A549 (cell line): ENCODE measurements around the gene ASPG. TPM values are rescaled to one million over a fixed set of nuclear protein-coding genes. Genes with fewer than 3 reads are reported as not detected.

Experiments used
- ATAC-seq, 2 experiments: fragments of 200-7000 bp in 1 of 2; fragments of >200 bp in 1 of 2; cut with Nextera tagmentation in 1 of 2; cut with Tn5 transposase in 1 of 2; 3 replicates each; pipeline versions ENCODE4 v1.8.0 to v1.9.1; 2018 to 2020; ENCODE audit warnings: mild to moderate bottlenecking in 1 of 2, moderate library complexity in 1 of 2
- CTCF ChIA-PET: fragments of 300-600 bp; sonication (Branson Sonifier 250); formaldehyde crosslinking; extraction: SDS; loops from one replicate; lab custom pipeline; 2021; ENCODE audit warnings: antibody characterized with exemption, inconsistent platforms; lab: Yijun Ruan, JAX
- POLR2A ChIA-PET: fragments of 350-600 bp; formaldehyde crosslinking; extraction: SDS; loops from one replicate; lab custom pipeline; 2021; ENCODE audit warnings: antibody characterized with exemption, inconsistent platforms; lab: Yijun Ruan, JAX
- DNase-seq, 2 experiments: peaks; one replicate each; pipeline versions ENCODE4 v3.0.0 to v3.0.0-alpha.2; 2011 to 2016; ENCODE audit warnings: low read depth in 1 of 2, low spot score in 1 of 2
- FAIRE-seq: peaks from 2 replicates; lab custom pipeline; 2011; peaks lifted over from hg19 to GRCh38; lab: Jason Lieb, UNC
- H3K27ac ChIP-seq, 2 experiments: fragments of >200 bp; sonication (Bioruptor Twin); formaldehyde crosslinking; 3 replicates each; pipeline ENCODE4 v1.5.1; 2016 to 2017
- H3K4me1 ChIP-seq: fragments of >200 bp; sonication (Bioruptor Twin); formaldehyde crosslinking; 3 replicates; pipeline ENCODE4 v1.6.1; 2016
- H3K4me2 ChIP-seq: fragments of >200 bp; sonication (Bioruptor Twin); formaldehyde crosslinking; 3 replicates; pipeline ENCODE4 v1.6.1; 2016
- H3K4me3 ChIP-seq: fragments of >200 bp; sonication (Bioruptor Twin); formaldehyde crosslinking; 3 replicates; pipeline ENCODE4 v1.5.1; 2016
- H3K9me3 ChIP-seq: fragments of >200 bp; sonication (Bioruptor Twin); formaldehyde crosslinking; 3 replicates; pipeline ENCODE4 v1.6.1; 2016
- ATOH8 ChIP-seq: fragments of 250-450 bp; sonication (Bioruptor Pico); IDR thresholded peaks from 2 replicates; pipeline ENCODE4 v1.5.0; 2020; ENCODE audit warnings: low read depth, mild to moderate bottlenecking, moderate library complexity
- CBX8 ChIP-seq: fragments of 200-600 bp; sonication (generic); IDR thresholded peaks from 2 replicates; pipeline ENCODE4 v1.6.1; 2016
- CHD2 ChIP-seq: fragments of 150-350 bp; IDR thresholded peaks from 2 replicates; pipeline ENCODE4 v1.6.1; 2014; ENCODE audit warnings: low read length; ENCODE audit not compliant: partially characterized antibody
- CTCF ChIP-seq: fragments of >200 bp; sonication (Bioruptor Twin); formaldehyde crosslinking; IDR thresholded peaks from 3 replicates; pipeline ENCODE4 v1.5.1; 2016
- EHF ChIP-seq: fragments of 250-450 bp; sonication (Bioruptor Pico); IDR thresholded peaks from 2 replicates; pipeline ENCODE4 v1.5.0; 2020; ENCODE audit warnings: mild to moderate bottlenecking
- FOXS1 ChIP-seq: fragments of 250-450 bp; sonication (Bioruptor Pico); IDR thresholded peaks from 2 replicates; pipeline ENCODE4 v1.5.0; 2020; ENCODE audit warnings: mild to moderate bottlenecking, moderate library complexity
- HEYL ChIP-seq: fragments of 250-450 bp; sonication (Bioruptor Pico); IDR thresholded peaks from 2 replicates; pipeline ENCODE4 v1.8.0; 2021; ENCODE audit warnings: mild to moderate bottlenecking, moderate library complexity
- HOXB13 ChIP-seq: fragments of 250-450 bp; sonication (Bioruptor Pico); IDR thresholded peaks from 2 replicates; pipeline ENCODE4 v1.5.0; 2020; ENCODE audit warnings: low read depth, mild to moderate bottlenecking, moderate library complexity
- JUN ChIP-seq, 2 experiments: fragments of >200 bp; sonication (Bioruptor Twin); formaldehyde crosslinking; IDR thresholded peaks; 2 replicates in 1 of 2; 3 replicates in 1 of 2; pipeline ENCODE4 v1.6.1; 2016 to 2017
- MAX ChIP-seq: IDR thresholded peaks from 2 replicates; pipeline ENCODE4 v1.6.1; 2012
- MAZ ChIP-seq: fragments of 150-350 bp; IDR thresholded peaks from 2 replicates; pipeline ENCODE4 v1.6.1; 2014; ENCODE audit warnings: antibody characterized with exemption, low read depth, low read length, borderline replicate concordance
- MYC ChIP-seq: IDR thresholded peaks from 2 replicates; pipeline ENCODE4 v1.6.1; 2012; ENCODE audit warnings: mild to moderate bottlenecking, inconsistent platforms, low read length, improper control_type of control experiment, borderline replicate concordance
- RAD21 ChIP-seq, 2 experiments: fragments of >200 bp in 1 of 2; sonication (Bioruptor Twin) in 1 of 2; formaldehyde crosslinking in 1 of 2; IDR thresholded peaks in 1 of 2; conservative IDR thresholded peaks in 1 of 2; 2 replicates in 1 of 2; 3 replicates in 1 of 2; pipeline ENCODE4 v1.6.1; 2012 to 2018; ENCODE audit warnings: inconsistent platforms in 1 of 2
- REST ChIP-seq: fragments of 200-600 bp; sonication (generic); IDR thresholded peaks from 2 replicates; pipeline ENCODE4 v1.6.1; 2016; ENCODE audit warnings: antibody characterized with exemption, mild to moderate bottlenecking, moderate library complexity
- RNF2 ChIP-seq: fragments of 200-600 bp; sonication (generic); IDR thresholded peaks from 2 replicates; pipeline ENCODE4 v1.6.1; 2016; ENCODE audit warnings: low read depth, mild to moderate bottlenecking, antibody characterized with exemption, moderate library complexity, borderline replicate concordance
- SMC3 ChIP-seq: fragments of >200 bp; sonication (Bioruptor Twin); formaldehyde crosslinking; IDR thresholded peaks from 3 replicates; pipeline ENCODE4 v1.6.1; 2018; ENCODE audit warnings: inconsistent platforms
- TFCP2L1 ChIP-seq: fragments of 250-450 bp; sonication (Bioruptor Pico); IDR thresholded peaks from 2 replicates; pipeline ENCODE4 v1.5.0; 2021; ENCODE audit warnings: mild to moderate bottlenecking
- WGBS: methylation state at CpG from one replicate; pipeline ENCODE4 v1.1.6; 2017; ENCODE audit errors: missing lambda C conversion rate; 5-methylcytosine and 5-hydroxymethylcytosine counted together
- polyA plus RNA-seq, 4 experiments: library from polyadenylated mRNA; depleted of rRNA in 3 of 4; stranded (reverse); fragments of >200 nt; fragmentation: RNase III in 1 of 4; extraction: RNeasy Plus Mini Kit Qiagen cat#74134 plus additional on column Dnase treatment in 1 of 4; gene quantifications; 2 replicates in 3 of 4; 3 replicates in 1 of 4; pipeline ENCODE4 v1.2.3, GENCODE V29; 2011 to 2017

ASPG gene
- polyA plus RNA-seq, 2 of the 4 experiments (the other 2 are of a cell fraction), result not detected

- ATAC-seq (peak in 1 of 2 experiments; percentile 58; a peak in 3 of 6 replicates), FAIRE-seq (no peak), DNase-seq (peak; percentile 55 to 65)
- TF ChIP-seq CTCF (peak; percentile 63), ATOH8 (CRISPR knock-in tag) (no peak), RAD21 (conservative IDR thresholded peaks at IDR 0.05 in 1 of 2, IDR thresholded peaks at IDR 0.05 in 1 of 2) (peak; percentile 68 to 85), SMC3 (peak; percentile 56)
- Histone ChIP-seq H3K4me1 (peaks cover 9% of the 10 kb centered on the region; the same call in 2 of the 3 replicates), H3K4me2 (no peak overlapping the region), H3K9me3 (peaks cover 39% of the 10 kb centered on the region), H3K4me3 (no peak overlapping the region), H3K27ac (no peak overlapping the region)
- ChIA-PET POLR2A (no interaction called here), CTCF (interaction anchor here (0.8 to 3.9 kb wide), 9 partner anchors 9 to 433 kb away, joined by 3 to 25 read pairs (median 4); no protein-coding TSS in a partner anchor)
- WGBS, result 15% methylated on average over 5 of the region's 11 CpGs
These were observed 45.6 kb downstream of the ASPG start for GRCh38 chr14:104130974-104131651.

GRCh38 chr14:104131968-104132732 is 46.6 kb downstream of the ASPG start:
- DNase-seq, result no peak
- H3K27ac ChIP-seq, result no peak overlapping the region
- no peak for FAIRE-seq
- WGBS, result 25% methylated on average over 23 of the region's 23 CpGs
- ATAC-seq, result no peak
- ChIA-PET CTCF (interaction anchor here (0.7 to 3.9 kb wide), 11 partner anchors 10 to 432 kb away, joined by 3 to 25 read pairs (median 4); no protein-coding TSS in a partner anchor), POLR2A (no interaction called here)
- H3K4me3 ChIP-seq, result no peak overlapping the region
- H3K9me3 ChIP-seq, result peaks cover 30% of the 10 kb centered on the region
- H3K4me1 ChIP-seq, result peaks cover 16% of the 10 kb centered on the region
- no peak overlapping the region for H3K4me2 ChIP-seq
- TF ChIP-seq CHD2, result no peak
- no peak for TF ChIP-seq MAX
- no peak for TF ChIP-seq EHF
- no peak for TF ChIP-seq HEYL (CRISPR knock-in tag)
- no peak for TF ChIP-seq FOXS1
- TF ChIP-seq HOXB13 (CRISPR knock-in tag), result no peak
- TF ChIP-seq TFCP2L1, result no peak
- TF ChIP-seq JUN (IDR thresholded peaks at IDR 0.05), result no peak
- TF ChIP-seq RNF2, result no peak
- TF ChIP-seq CBX8, result no peak

GRCh38 chr14:104132981-104133380 is 47.5 kb downstream of the ASPG start:
- no peak for ATAC-seq
- WGBS, result 24% methylated on average over 7 of the region's 7 CpGs
- no peak overlapping the region for H3K27ac ChIP-seq
- no peak for TF ChIP-seq MAZ
- no peak for TF ChIP-seq ATOH8 (CRISPR knock-in tag)
- TF ChIP-seq MYC, result no peak
- peak; percentile 72 for TF ChIP-seq REST
- CTCF ChIA-PET, result interaction anchor here (0.8 to 3.9 kb wide), 6 partner anchors 14 to 507 kb away, joined by 3 to 25 read pairs (median 5); no protein-coding TSS in a partner anchor
- H3K4me3 ChIP-seq, result no peak overlapping the region
- POLR2A ChIA-PET, result no interaction called here
- peaks cover 28% of the 10 kb centered on the region for H3K9me3 ChIP-seq
- DNase-seq, result no peak
- H3K4me1 ChIP-seq, result peaks cover 19% of the 10 kb centered on the region
- H3K4me2 ChIP-seq, result no peak overlapping the region
- FAIRE-seq, result no peak
